WI38 (cell line): ENCODE results near the gene RASGRF2.
"Not testable (repeated sequence)": the region's sequence is repeated elsewhere in the genome, so short reads cannot be mapped to it uniquely, and the experiment has no call there.

Source experiments
- H3K4me3 ChIP-seq: 2 replicates; pipeline ENCODE4 v1.5.1; 2011; ENCODE audit warnings: low read depth, mild to moderate bottlenecking, control low read depth, low read length
- TF ChIP-seq, protein P1 (sequence below): IDR thresholded peaks from 2 replicates; pipeline ENCODE4 v1.5.1; 2012; ENCODE audit warnings: low read depth, mild to moderate bottlenecking, control low read depth, low read length

RASGRF2 gene

DNA sequence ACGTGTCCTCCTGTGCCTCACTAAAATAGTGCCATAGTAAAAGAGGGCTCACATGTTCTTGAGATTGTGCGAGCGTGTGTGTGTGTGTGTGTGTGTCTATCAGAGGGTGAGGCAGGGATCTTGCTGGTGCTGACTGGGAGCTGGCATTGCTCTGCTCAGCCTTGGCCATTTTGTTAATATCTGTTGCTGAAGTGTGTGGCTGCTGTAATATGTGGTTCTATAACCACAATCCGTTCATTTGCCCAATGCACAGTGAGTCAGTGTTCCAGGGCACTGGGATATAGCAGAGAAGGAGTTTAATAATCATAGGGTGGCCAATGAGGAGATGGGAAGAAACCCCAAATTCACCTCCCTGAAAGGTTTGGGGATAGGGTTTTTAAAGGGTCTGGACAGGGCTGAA is 61.3 kb downstream of the RASGRF2 start:
- no peak overlapping the region for H3K4me3 ChIP-seq
- TF ChIP-seq, protein P1, sequence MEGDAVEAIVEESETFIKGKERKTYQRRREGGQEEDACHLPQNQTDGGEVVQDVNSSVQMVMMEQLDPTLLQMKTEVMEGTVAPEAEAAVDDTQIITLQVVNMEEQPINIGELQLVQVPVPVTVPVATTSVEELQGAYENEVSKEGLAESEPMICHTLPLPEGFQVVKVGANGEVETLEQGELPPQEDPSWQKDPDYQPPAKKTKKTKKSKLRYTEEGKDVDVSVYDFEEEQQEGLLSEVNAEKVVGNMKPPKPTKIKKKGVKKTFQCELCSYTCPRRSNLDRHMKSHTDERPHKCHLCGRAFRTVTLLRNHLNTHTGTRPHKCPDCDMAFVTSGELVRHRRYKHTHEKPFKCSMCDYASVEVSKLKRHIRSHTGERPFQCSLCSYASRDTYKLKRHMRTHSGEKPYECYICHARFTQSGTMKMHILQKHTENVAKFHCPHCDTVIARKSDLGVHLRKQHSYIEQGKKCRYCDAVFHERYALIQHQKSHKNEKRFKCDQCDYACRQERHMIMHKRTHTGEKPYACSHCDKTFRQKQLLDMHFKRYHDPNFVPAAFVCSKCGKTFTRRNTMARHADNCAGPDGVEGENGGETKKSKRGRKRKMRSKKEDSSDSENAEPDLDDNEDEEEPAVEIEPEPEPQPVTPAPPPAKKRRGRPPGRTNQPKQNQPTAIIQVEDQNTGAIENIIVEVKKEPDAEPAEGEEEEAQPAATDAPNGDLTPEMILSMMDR = no peak

GRCh38 chr5:81021951-81022687 is 62.0 kb downstream of the RASGRF2 start:
- H3K4me3 ChIP-seq = no peak overlapping the region
- TF ChIP-seq, protein P1 = no peak

DNA sequence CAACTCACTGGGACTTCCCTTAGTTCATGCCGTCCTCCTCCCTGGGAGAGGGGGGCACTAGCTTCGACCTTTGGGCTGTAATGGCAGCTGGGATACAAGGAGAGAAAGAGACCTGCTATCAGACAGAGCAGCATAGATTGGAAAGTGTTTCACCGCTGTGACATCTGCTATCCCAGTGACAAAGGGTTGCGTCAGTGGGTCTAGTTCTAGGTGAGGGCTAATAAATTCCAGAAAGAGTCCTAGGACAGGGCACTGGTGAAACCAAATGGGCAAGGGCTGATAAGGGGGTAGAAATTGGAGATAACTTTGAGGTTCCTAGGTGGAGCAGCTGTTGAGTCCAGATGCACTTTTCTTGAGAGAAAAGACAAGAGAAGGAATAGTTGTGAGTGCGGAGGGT is 62.5 kb downstream of the RASGRF2 start:
- H3K4me3 ChIP-seq = no peak overlapping the region
- TF ChIP-seq, protein P1 = no peak

DNA sequence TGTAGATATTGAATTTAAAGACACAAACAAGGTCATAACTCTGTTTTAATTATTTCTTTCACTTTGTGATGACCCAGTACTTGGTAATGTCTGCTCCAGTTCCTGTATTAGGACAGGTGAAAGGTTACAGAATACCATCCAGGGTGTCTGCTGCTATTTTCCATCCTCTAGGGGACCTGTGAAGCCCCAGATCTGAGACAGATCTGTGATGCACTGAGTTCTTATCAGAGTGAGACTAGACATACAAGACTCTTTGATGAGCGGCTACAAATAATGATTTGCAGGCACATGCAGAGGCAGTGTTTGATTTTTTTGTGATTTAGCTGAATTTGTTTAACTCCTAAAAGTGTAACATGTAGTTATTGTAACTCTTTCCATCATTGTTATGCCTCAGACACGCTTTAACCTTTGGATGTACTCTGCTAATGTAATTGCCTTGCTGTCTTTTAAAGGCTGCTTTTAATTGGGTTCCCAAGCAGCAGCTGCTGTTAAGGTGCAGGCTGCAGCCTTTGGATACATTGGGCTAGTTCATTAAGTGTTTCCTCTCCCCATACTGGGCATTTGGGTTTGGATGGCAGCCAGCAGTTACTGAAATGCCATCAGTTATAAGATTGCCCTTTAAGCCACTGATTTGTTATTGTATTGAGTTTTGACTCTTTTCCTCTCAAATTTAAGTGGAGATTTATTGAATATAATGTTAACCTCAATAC is 63.3 kb downstream of the RASGRF2 start:
- TF ChIP-seq, protein P1 = no peak
- no peak overlapping the region for H3K4me3 ChIP-seq

DNA sequence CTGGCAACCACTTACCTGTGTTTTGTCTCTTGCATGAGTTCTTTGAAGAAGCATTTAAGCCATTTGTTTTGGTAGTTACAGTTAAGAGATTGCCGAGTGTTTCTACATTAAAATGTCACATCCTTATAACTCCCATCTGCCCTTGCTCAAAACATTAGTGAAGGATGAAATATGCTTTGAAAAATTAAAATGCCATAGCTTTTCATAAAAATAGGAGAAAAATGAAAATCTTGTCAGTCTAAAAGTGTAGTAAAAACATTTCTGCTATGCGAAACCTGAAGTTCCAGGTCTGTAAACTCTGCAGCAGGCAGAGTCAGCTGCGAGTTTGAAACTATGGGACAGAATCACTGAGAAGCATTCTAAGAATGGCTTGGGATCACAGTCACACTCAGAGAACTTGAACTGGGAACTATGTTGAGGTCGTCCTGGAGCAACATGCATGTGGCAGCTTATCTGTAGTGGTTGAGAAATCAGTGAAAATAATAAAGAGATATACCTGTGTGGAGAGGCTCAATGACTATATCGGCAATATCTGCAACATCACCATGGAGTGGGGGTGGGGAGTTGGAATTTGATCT is 67.4 kb downstream of the RASGRF2 start:
- H3K4me3 ChIP-seq = no peak overlapping the region
- TF ChIP-seq, protein P1 = no peak

DNA sequence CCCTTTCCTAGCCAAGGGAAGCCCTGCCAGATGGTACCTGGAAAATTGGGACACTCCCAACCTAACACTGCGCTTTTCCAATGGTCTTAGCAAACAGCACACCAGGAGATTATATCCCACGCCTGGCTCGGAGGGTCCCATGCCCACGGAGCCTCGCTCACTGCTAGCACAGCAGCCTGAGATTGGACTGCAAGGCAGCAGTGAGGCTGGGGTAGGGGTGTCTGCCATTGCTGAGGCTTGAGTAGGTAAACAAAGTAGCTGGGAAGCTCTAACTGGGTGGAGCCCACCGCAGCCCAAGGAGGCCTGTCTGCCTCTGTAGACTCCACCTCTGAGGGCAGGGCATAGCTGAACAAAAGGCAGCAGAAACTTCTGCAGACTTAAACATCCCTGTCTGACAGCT is 68.7 kb downstream of the RASGRF2 start:
- H3K4me3 ChIP-seq = not testable (repeated sequence)

- not testable (repeated sequence) for H3K4me3 ChIP-seq
Observed at GRCh38 chr5:81029736-81030135, 69.6 kb downstream of the RASGRF2 start.

GRCh38 chr5:81030236-81031034 is 70.3 kb downstream of the RASGRF2 start:
- not testable (repeated sequence) for H3K4me3 ChIP-seq
